Spleen (tissue), 11 donors: ENCODE data around the gene WAS. TPM values are rescaled to one million over a fixed set of nuclear protein-coding genes. Genes with fewer than 3 reads are reported as not detected.

Experiments used
- DNase-seq: peaks from one replicate; pipeline ENCODE4 v3.0.0-alpha.2; 2020
- H3K27ac ChIP-seq, 8 donors: fragments of 200-600 bp; sonication (generic) in 7 of 8; 1 replicate in 4 of 8; 2 replicates in 4 of 8; pipeline versions ENCODE4 v1.5.0 to v1.8.0; 2016 to 2021; ENCODE audit warnings: inconsistent platforms in 4 of 8, mild to moderate bottlenecking in 4 of 8, moderate library complexity in 1 of 8
- H3K27me3 ChIP-seq, 7 donors: fragments of 200-600 bp; sonication (generic) in 6 of 7; replicated peaks in 1 of 7; 1 replicate in 4 of 7; 2 replicates in 3 of 7; pipeline versions ENCODE4 v1.5.0 to v1.8.0; 2016 to 2021; ENCODE audit warnings: inconsistent platforms in 3 of 7, mild to moderate bottlenecking in 1 of 7
- H3K36me3 ChIP-seq, 6 donors: fragments of 200-600 bp; sonication (generic) in 5 of 6; 1 replicate in 4 of 6; 2 replicates in 2 of 6; pipeline versions ENCODE4 v1.5.0 to v1.8.0; 2016 to 2021; ENCODE audit warnings: inconsistent platforms in 2 of 6
- H3K4me1 ChIP-seq, 6 donors: fragments of 200-600 bp; sonication (generic) in 5 of 6; 1 replicate in 3 of 6; 2 replicates in 3 of 6; pipeline versions ENCODE4 v1.5.0 to v1.8.0; 2016 to 2021; ENCODE audit warnings: inconsistent platforms in 3 of 6
- H3K4me3 ChIP-seq, 8 donors: fragments of 200-600 bp; sonication (generic) in 7 of 8; 1 replicate in 4 of 8; 2 replicates in 4 of 8; pipeline versions ENCODE4 v1.5.0 to v1.8.0; 2016 to 2021; ENCODE audit warnings: inconsistent platforms in 4 of 8, mild to moderate bottlenecking in 4 of 8, moderate library complexity in 2 of 8
- H3K9me3 ChIP-seq, 8 donors: fragments of 200-600 bp; sonication (generic) in 7 of 8; 1 replicate in 4 of 8; 2 replicates in 4 of 8; pipeline versions ENCODE4 v1.5.0 to v1.8.0; 2016 to 2021; ENCODE audit warnings: inconsistent platforms in 4 of 8
- CTCF ChIP-seq, 11 experiments: fragments of 200-600 bp in 7 of 11; fragments of 450-650 bp in 4 of 11; sonication (generic) in 4 of 11; IDR thresholded peaks in 8 of 11; conservative IDR thresholded peaks in 3 of 11; 1 replicate in 7 of 11; 2 replicates in 4 of 11; pipeline versions ENCODE4 v1.4.0 to v1.8.0; 2016 to 2021; ENCODE audit warnings: antibody characterized with exemption in 11 of 11, inconsistent platforms in 4 of 11, mild to moderate bottlenecking in 1 of 11
- POLR2A ChIP-seq, 3 donors: fragments of 450-650 bp; IDR thresholded peaks; one replicate each; pipeline ENCODE4 v1.5.1; 2017; ENCODE audit warnings: antibody characterized with exemption in 3 of 3, mild to moderate bottlenecking in 1 of 3
- POLR2AphosphoS5 ChIP-seq, 3 donors: sonication (generic); formaldehyde crosslinking; IDR thresholded peaks; one replicate each; pipeline ENCODE4 v1.5.1; 2017; ENCODE audit warnings: antibody characterized with exemption in 3 of 3
- WGBS, 5 donors: extraction: QIAGEN DNeasy Blood & Tissue Kit in 3 of 5; methylation state at CpG; one replicate each; pipeline versions ENCODE4 v1.1.5 to v1.1.7; 2013 to 2018; 5-methylcytosine and 5-hydroxymethylcytosine counted together
- intact Hi-C: fragments of 100-400 bp; cut with DNase I; formaldehyde crosslinking; loops from one replicate; pipeline ENCODE4 v1.15.0; 2023; ENCODE audit warnings: low total_unique reads
- polyA plus RNA-seq, 3 donors: library from polyadenylated mRNA; stranded (reverse); fragments of 200-250 nt; gene quantifications; one replicate each; pipeline ENCODE4 v1.2.1, GENCODE V29; 2013
- total RNA-seq, 7 donors: library from RNA; depleted of rRNA in 3 of 7; stranded (reverse); fragments of >200 nt in 3 of 7; fragmentation: NEBNext Ultra II Directional in 4 of 7; extraction: Animal tissue kit (Norgen Biotek cat#: 25700) in 4 of 7; gene quantifications; one replicate each; pipeline versions ENCODE4 v1.1.0 to v1.2.1, GENCODE V29; 2016 to 2021
- donor health status: healthy with polysubstance abuse.
- donor health status: DM: no; HTN: no; CAD: no; lungs with moderate emphysema.
- donor health status: DM: no; HTN: no; CAD: no.
- donor health status: Bipolar disorder and iron deficiency.
- donor health status: healthy.
- donor health status: DM: no; HTN: no; CAD: no.
- donor health status: DM: yes; HTN: yes; CAD: no.

WAS gene
- total and polyA plus RNA-seq, 10 donors = 53.5 to 169 (median 102) TPM

- peak overlapping the region; percentile 39 to 85 (median 66) for H3K4me3 ChIP-seq
- TF ChIP-seq POLR2AphosphoS5 (IDR thresholded peaks at IDR 0.05) (no peak), POLR2A (IDR thresholded peaks at IDR 0.05) (no peak), CTCF (IDR thresholded peaks at IDR 0.05 in 8 of 11, conservative IDR thresholded peaks at IDR 0.05 in 3 of 11) (no peak)
- peaks cover 0 to 30% (median 10%) of the 10 kb centered on the region in 6 donors for H3K4me1 ChIP-seq
- H3K27ac ChIP-seq = peak overlapping the region in 6 of 8 donors; percentile 86 to 94 (median 92)
- H3K27me3 ChIP-seq = no peaks in the 10 kb centered on the region
- intact Hi-C loops = no loop called here
- WGBS, 5 donors = 1 to 53% (median 1%) methylated on average over 37 to 56 of the region's 56 CpGs
- peak; percentile 87 for DNase-seq
- H3K36me3 ChIP-seq = peaks cover 0 to 35% (median 12%) of the 10 kb centered on the region in 6 donors
- H3K9me3 ChIP-seq = no peaks in the 10 kb centered on the region
These were observed 13.5 kb downstream of the WAS start for GRCh38 chrX:48696909-48697727.

- WGBS, 5 donors = 85 to 98% (median 96%) methylated on average over 4 to 5 of the region's 5 CpGs
- Histone ChIP-seq H3K27ac (no peak overlapping the region), H3K4me1 (peaks cover 0 to 37% (median 11%) of the 10 kb centered on the region in 6 donors), H3K9me3 (no peaks in the 10 kb centered on the region), H3K4me3 (no peak overlapping the region), H3K27me3 (no peaks in the 10 kb centered on the region), H3K36me3 (peaks cover 0 to 46% (median 14%) of the 10 kb centered on the region in 6 donors)
- DNase-seq = peak; percentile 21
- TF ChIP-seq POLR2A (IDR thresholded peaks at IDR 0.05) (no peak), CTCF (IDR thresholded peaks at IDR 0.05 in 8 of 11, conservative IDR thresholded peaks at IDR 0.05 in 3 of 11) (no peak), POLR2AphosphoS5 (IDR thresholded peaks at IDR 0.05) (no peak)
- intact Hi-C loops = no loop called here
These were observed 14.7 kb downstream of the WAS start for GRCh38 chrX:48698306-48698705.

DNA sequence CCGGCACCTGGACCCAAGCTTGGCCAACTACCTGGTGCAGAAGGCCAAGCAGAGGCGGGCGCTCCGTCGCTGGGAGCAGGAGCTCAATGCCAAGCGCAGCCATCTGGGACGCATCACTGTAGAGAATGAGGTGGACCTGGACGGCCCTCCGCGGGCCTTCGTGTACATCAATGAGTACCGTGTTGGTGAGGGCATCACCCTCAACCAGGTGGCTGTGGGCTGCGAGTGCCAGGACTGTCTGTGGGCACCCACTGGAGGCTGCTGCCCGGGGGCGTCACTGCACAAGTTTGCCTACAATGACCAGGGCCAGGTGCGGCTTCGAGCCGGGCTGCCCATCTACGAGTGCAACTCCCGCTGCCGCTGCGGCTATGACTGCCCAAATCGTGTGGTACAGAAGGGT, 16.6 kb downstream of the WAS start:
- peak; percentile 72 for DNase-seq
- Histone ChIP-seq H3K27ac (no peak overlapping the region), H3K4me1 (peaks cover 0 to 35% (median 11%) of the 10 kb centered on the region in 6 donors), H3K9me3 (no peaks in the 10 kb centered on the region), H3K36me3 (peaks cover 0 to 62% (median 14%) of the 10 kb centered on the region in 6 donors), H3K27me3 (no peaks in the 10 kb centered on the region), H3K4me3 (no peak overlapping the region)
- no peak for TF ChIP-seq CTCF (IDR thresholded peaks at IDR 0.05 in 8 of 11, conservative IDR thresholded peaks at IDR 0.05 in 3 of 11)
- no peak for TF ChIP-seq POLR2A (IDR thresholded peaks at IDR 0.05)
- TF ChIP-seq POLR2AphosphoS5 (IDR thresholded peaks at IDR 0.05) = no peak
- intact Hi-C loops = no loop called here
- WGBS, 5 donors = 91 to 96% (median 96%) methylated on average over 17 to 23 of the region's 23 CpGs

DNA sequence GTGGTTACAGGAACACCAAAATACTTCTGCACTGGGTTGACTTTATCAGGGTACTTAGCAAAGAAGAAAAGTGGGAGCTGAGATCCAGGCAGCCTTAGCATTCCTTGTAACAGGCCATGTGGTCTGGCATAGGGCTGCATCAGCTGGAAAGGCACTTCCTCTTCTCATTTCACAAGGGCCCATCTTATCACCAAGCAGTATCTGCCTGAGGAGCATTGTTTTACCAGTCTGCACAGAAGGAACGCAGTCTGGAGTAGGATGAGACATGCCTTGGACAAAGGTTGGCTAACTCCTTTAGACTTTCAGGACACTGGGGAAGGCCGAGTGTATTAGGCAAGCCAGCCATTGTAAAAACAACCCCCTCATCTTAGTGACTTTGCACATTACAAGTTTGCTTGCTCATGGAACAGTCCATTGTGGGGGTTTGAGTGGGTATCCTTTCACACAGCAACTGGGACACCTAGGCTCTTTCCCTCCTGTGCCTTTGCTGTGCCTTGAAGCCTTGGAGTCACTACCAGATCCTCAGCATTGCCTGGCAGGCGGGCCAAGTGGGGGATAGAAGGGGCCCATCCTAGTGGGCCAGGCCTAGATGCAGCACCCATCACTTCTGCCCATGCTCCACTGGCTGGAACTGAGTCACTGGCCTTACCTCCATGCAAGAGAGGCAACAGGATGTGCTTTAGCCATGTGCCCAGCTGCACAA, 17.5 kb downstream of the WAS start:
- H3K27ac ChIP-seq = peak overlapping the region in 2 of 8 donors; percentile 26 to 30
- 35 to 92% (median 67%) methylated on average over 2 to 3 of the region's 3 CpGs for WGBS, 5 donors

More for the DNA sequence above, 17.5 kb downstream of the WAS start:
- Histone ChIP-seq H3K36me3 (peaks cover 0 to 71% (median 14%) of the 10 kb centered on the region in 6 donors), H3K4me1 (peaks cover 0 to 28% (median 7%) of the 10 kb centered on the region in 6 donors), H3K4me3 (no peak overlapping the region), H3K9me3 (no peaks in the 10 kb centered on the region), H3K27me3 (no peaks in the 10 kb centered on the region)
- TF ChIP-seq CTCF (IDR thresholded peaks at IDR 0.05 in 8 of 11, conservative IDR thresholded peaks at IDR 0.05 in 3 of 11) = no peak
- no peak for TF ChIP-seq POLR2AphosphoS5 (IDR thresholded peaks at IDR 0.05)
- TF ChIP-seq POLR2A (IDR thresholded peaks at IDR 0.05) = no peak
- intact Hi-C loops = no loop called here
- peak; percentile 54 for DNase-seq
